Progenitor cell of endocrine pancreas (in vitro differentiated cells): Measurements from ENCODE around the gene AUP1. TPM values are rescaled to one million over a fixed set of nuclear protein-coding genes. Genes with fewer than 3 reads are reported as not detected.

Experiments used
- DNase-seq: peaks from one replicate; pipeline ENCODE4 v3.0.0; 2021; ENCODE audit warnings: low spot score; ENCODE audit not compliant: unreplicated experiment
- H3K27ac Mint-ChIP-seq: 2 replicates; pipeline ENCODE4 v1.8.0; 2021; ENCODE audit warnings: mild to moderate bottlenecking, moderate library complexity, mixed read lengths
- H3K27me3 Mint-ChIP-seq: 2 replicates; pipeline ENCODE4 v1.8.0; 2021; ENCODE audit warnings: mixed read lengths
- H3K36me3 Mint-ChIP-seq: 2 replicates; pipeline ENCODE4 v1.8.0; 2022; ENCODE audit warnings: mixed read lengths; ENCODE audit not compliant: insufficient read depth
- H3K4me1 Mint-ChIP-seq: 2 replicates; pipeline ENCODE4 v1.8.0; 2021; ENCODE audit warnings: low read depth, mixed read lengths
- H3K4me3 Mint-ChIP-seq: 2 replicates; pipeline ENCODE4 v1.8.0; 2021; ENCODE audit warnings: low read depth, mild to moderate bottlenecking, moderate library complexity, mixed read lengths
- H3K9me3 Mint-ChIP-seq: 2 replicates; pipeline ENCODE4 v1.8.0; 2021; ENCODE audit warnings: low read depth, mixed read lengths
- total RNA-seq: library from RNA; stranded (reverse); gene quantifications from 2 replicates; pipeline ENCODE4 v1.2.1, GENCODE V29; 2021
- TF ChIP-seq, protein P1 (sequence below): fragments of 200-600 bp; sonication (generic); IDR thresholded peaks from one replicate; pipeline ENCODE4 v1.5.0; 2021; ENCODE audit warnings: antibody characterized with exemption, mild to moderate bottlenecking; ENCODE audit not compliant: unreplicated experiment

Gene AUP1
- total RNA-seq, 1 donor from 2014 or later, result 115 TPM

DNA sequence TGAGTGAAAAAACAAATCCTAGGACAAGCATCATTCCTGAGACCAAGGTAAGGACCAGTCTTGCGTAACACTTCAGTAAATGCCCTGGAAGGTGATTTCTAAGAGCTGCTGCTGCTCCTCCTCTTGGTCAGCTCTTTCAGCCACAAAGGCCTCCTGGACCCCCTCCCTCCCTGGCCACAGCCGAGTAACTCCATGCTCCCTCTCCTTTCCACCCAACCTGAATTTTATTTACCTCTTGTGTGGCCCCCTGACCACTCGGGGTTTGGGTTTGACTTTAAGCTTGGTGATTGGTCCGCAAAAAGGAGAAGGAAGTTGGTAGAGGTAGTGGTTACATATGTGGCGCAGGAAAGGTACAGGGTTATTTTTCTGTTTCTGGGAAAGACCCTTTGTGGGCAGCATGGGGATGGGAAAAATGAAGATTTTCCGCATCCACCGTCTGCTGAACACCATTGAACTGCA lies 9.4 kb upstream of the AUP1 start:
- no peaks in the 10 kb centered on the region for H3K4me1 Mint-ChIP-seq
- DNase-seq, result no peak
- TF ChIP-seq, protein P1, sequence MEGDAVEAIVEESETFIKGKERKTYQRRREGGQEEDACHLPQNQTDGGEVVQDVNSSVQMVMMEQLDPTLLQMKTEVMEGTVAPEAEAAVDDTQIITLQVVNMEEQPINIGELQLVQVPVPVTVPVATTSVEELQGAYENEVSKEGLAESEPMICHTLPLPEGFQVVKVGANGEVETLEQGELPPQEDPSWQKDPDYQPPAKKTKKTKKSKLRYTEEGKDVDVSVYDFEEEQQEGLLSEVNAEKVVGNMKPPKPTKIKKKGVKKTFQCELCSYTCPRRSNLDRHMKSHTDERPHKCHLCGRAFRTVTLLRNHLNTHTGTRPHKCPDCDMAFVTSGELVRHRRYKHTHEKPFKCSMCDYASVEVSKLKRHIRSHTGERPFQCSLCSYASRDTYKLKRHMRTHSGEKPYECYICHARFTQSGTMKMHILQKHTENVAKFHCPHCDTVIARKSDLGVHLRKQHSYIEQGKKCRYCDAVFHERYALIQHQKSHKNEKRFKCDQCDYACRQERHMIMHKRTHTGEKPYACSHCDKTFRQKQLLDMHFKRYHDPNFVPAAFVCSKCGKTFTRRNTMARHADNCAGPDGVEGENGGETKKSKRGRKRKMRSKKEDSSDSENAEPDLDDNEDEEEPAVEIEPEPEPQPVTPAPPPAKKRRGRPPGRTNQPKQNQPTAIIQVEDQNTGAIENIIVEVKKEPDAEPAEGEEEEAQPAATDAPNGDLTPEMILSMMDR, result no peak
- H3K9me3 Mint-ChIP-seq, result no peaks in the 10 kb centered on the region
- no peaks in the 10 kb centered on the region for H3K27me3 Mint-ChIP-seq
- no peak overlapping the region for H3K4me3 Mint-ChIP-seq
- no peak overlapping the region for H3K27ac Mint-ChIP-seq
- no peaks in the 10 kb centered on the region for H3K36me3 Mint-ChIP-seq

DNA sequence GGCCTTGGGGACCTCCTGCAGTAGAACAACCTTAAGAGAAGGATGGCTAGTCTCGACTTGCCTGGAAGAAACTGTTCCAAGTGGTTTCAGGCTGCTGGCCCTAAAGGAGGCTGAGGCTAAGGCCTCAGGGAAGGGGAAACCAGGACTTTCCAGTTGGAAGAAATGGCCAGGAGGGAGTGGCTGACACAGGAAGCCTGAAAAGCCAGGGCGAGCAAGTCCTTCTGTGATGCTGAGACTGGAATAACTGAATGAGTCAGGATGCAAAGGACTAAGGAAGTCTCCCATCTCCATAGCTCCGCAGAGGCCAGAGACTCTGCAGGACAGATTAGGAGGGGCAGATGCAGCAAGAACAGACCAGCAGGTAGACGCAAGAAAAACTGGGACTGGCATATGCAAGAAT lies 7.6 kb upstream of the AUP1 start:
- H3K9me3 Mint-ChIP-seq, result no peaks in the 10 kb centered on the region
- H3K4me3 Mint-ChIP-seq, result no peak overlapping the region
- peaks cover under 1% of the 10 kb centered on the region for H3K4me1 Mint-ChIP-seq
- no peak for DNase-seq
- TF ChIP-seq, protein P1, result no peak
- H3K36me3 Mint-ChIP-seq, result peaks cover 2% of the 10 kb centered on the region
- H3K27ac Mint-ChIP-seq, result no peak overlapping the region
- no peaks in the 10 kb centered on the region for H3K27me3 Mint-ChIP-seq

DNA sequence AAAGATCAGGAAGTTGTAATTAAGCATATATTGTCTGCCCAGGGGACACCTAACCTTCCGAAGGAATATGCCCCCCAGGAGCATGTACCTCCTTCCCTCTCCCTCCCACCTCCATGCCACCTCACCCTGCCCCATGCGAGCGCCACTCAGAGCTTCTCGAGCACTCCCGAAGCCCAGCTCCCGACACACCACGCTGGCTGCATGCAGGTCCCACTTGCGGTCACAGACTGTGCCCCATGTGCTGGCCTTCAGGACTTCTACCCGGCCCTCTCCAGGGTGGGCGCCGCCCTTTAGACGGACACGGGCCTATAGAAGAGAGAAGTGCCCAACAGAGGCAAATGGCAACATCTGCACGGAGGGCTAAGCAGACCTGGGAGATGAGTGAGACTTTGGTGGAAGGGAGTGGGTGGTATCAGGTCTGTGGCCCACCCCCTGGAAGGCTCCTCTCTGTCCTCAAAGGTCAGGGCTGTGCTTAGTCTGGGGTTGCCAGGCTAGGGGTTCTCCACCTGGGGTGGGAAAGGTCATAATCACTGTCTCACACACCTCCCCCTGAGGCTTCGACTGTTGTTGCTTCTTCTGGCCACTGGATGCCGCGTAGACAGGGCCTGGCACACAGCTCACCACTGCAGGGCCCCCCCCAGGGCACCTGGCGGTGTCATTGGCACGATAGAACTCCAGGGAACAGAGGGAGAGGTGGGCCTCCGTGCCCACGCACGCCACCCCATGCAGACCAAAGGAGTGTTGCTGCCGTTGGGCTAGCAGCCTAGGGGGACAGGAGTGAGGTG lies 6.9 kb upstream of the AUP1 start:
- no peak for DNase-seq
- H3K27me3 Mint-ChIP-seq, result no peaks in the 10 kb centered on the region
- TF ChIP-seq, protein P1, result no peak
- peaks cover 3% of the 10 kb centered on the region for H3K4me1 Mint-ChIP-seq
- no peaks in the 10 kb centered on the region for H3K9me3 Mint-ChIP-seq
- no peak overlapping the region for H3K27ac Mint-ChIP-seq
- no peak overlapping the region for H3K4me3 Mint-ChIP-seq
- peaks cover 3% of the 10 kb centered on the region for H3K36me3 Mint-ChIP-seq

DNA sequence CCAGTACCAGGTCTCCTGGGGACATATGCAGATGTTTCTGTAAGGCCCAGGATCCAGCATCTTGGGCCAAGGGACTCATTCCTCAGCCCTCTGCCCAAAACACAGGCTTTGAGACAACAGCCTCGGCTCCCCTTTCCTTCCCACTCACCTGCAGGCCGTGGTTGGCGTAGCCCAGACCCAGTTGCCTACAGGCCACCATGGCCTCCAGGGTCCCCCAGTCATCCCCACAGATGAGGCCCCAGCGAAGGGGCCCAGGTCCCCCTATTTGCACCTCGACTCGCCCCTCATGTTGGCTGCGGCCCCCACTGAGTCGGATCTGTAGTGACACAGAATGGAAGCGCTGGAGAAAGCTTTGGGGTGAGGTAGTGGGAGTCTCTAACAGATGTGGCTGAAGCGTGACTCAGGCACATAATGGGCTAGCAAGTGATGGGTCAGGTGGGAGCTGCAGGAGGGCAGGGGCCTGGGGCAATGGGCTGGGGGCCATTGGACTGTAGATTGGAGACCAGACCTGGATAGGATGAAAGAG lies 6.0 kb upstream of the AUP1 start:
- Mint-ChIP-seq H3K36me3 (peaks cover 3% of the 10 kb centered on the region), H3K27me3 (no peaks in the 10 kb centered on the region), H3K9me3 (no peaks in the 10 kb centered on the region), H3K27ac (no peak overlapping the region), H3K4me1 (peaks cover 7% of the 10 kb centered on the region), H3K4me3 (no peak overlapping the region)
- DNase-seq, result no peak
- TF ChIP-seq, protein P1, result no peak

DNA sequence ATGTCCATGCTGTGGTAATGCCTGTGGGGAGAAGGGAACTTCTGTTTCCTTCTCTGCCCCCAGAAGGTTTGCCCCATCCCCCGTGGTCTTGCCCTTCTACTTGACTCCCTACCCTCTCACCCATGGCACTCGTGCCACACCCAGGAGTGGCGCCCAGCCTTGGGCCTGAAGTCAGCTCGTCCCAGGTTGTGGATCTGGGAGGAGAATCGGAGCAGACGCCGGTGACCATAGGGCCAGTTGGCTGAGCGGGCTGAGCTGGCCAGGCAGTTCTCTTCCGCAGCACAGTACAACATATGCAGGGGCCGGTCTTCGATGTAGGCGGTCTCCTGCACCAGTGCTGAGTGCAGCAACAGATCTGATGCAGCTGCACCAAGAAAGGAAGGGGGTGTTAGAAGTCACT lies 4.9 kb upstream of the AUP1 start:
- DNase-seq, result no peak
- H3K27me3 Mint-ChIP-seq, result no peaks in the 10 kb centered on the region
- TF ChIP-seq, protein P1, result no peak
- no peak overlapping the region for H3K4me3 Mint-ChIP-seq
- no peak overlapping the region for H3K27ac Mint-ChIP-seq
- peaks cover 3% of the 10 kb centered on the region for H3K36me3 Mint-ChIP-seq
- no peaks in the 10 kb centered on the region for H3K9me3 Mint-ChIP-seq
- peaks cover 7% of the 10 kb centered on the region for H3K4me1 Mint-ChIP-seq
